Fibroblast of lung (primary cell): ENCODE data around the gene GFY. TPM values are rescaled to one million over a fixed set of nuclear protein-coding genes. Genes with fewer than 3 reads are reported as not detected.

Experiments used
- DNase-seq, 2 donors: peaks; one replicate each; pipeline versions ENCODE4 v3.0.0 to v3.0.0-alpha.2; 2010; ENCODE audit warnings: low read depth in 2 of 2
- H2AFZ ChIP-seq: 2 replicates; pipeline ENCODE4 v1.5.1; 2012; ENCODE audit warnings: low read length, control low read depth, inconsistent platforms
- H3K27ac ChIP-seq: 2 replicates; pipeline ENCODE4 v1.5.1; 2011; ENCODE audit warnings: low read length, control low read depth; ENCODE audit not compliant: insufficient read depth
- H3K27me3 ChIP-seq: 2 replicates; pipeline ENCODE4 v1.5.1; 2011; ENCODE audit warnings: mild to moderate bottlenecking, low read length; ENCODE audit not compliant: control insufficient read depth, insufficient read depth
- H3K36me3 ChIP-seq: 2 replicates; pipeline ENCODE4 v1.5.1; 2011; ENCODE audit warnings: low read length; ENCODE audit not compliant: control insufficient read depth, insufficient read depth
- H3K4me1 ChIP-seq: 2 replicates; pipeline ENCODE4 v1.5.1; 2011; ENCODE audit warnings: low read length; ENCODE audit not compliant: control insufficient read depth, insufficient read depth; ENCODE audit errors: extremely low read depth
- H3K4me2 ChIP-seq: 2 replicates; pipeline ENCODE4 v1.5.1; 2011; ENCODE audit warnings: low read length, control low read depth; ENCODE audit not compliant: insufficient read depth; ENCODE audit errors: extremely low read depth
- H3K4me3 ChIP-seq, 4 experiments: fragments of 200-600 bp in 1 of 4; sonication (generic) in 1 of 4; replicated peaks in 1 of 4; 2 replicates each; pipeline ENCODE4 v1.5.1; 2011 to 2016; ENCODE audit warnings: low read length in 4 of 4, low read depth in 3 of 4, mild to moderate bottlenecking in 3 of 4, control low read depth in 2 of 4, inconsistent platforms in 1 of 4, mixed read lengths in 1 of 4; ENCODE audit not compliant: insufficient read depth in 1 of 4; ENCODE audit errors: control extremely low read depth in 1 of 4
- H3K79me2 ChIP-seq: 2 replicates; pipeline ENCODE4 v1.5.1; 2012; ENCODE audit warnings: mild to moderate bottlenecking, low read length, inconsistent platforms; ENCODE audit not compliant: control insufficient read depth, insufficient read depth
- H3K9ac ChIP-seq: 2 replicates; pipeline ENCODE4 v1.5.1; 2011; ENCODE audit warnings: mild to moderate bottlenecking, low read length, control low read depth; ENCODE audit not compliant: insufficient read depth
- H3K9me3 ChIP-seq: 2 replicates; pipeline ENCODE4 v1.5.1; 2012; ENCODE audit warnings: low read depth, low read length; ENCODE audit not compliant: control insufficient read depth, insufficient read depth
- H4K20me1 ChIP-seq: 2 replicates; pipeline ENCODE4 v1.5.1; 2011; ENCODE audit warnings: low read length; ENCODE audit not compliant: control insufficient read depth, insufficient read depth; ENCODE audit errors: extremely low read depth
- CTCF ChIP-seq, 2 donors: IDR thresholded peaks in 1 of 2; conservative IDR thresholded peaks in 1 of 2; 1 replicate in 1 of 2; 2 replicates in 1 of 2; pipeline ENCODE4 v1.5.1; 2011 to 2012; ENCODE audit warnings: low read length in 2 of 2, control low read depth in 1 of 2, inconsistent platforms in 1 of 2, low read depth in 1 of 2, mild to moderate bottlenecking in 1 of 2
- EZH2 ChIP-seq: IDR thresholded peaks from 2 replicates; pipeline ENCODE4 v1.5.1; 2012; ENCODE audit warnings: low read length, control low read depth, mild to moderate bottlenecking; ENCODE audit errors: missing control alignments
- polyA plus RNA-seq, 2 donors: library from polyadenylated mRNA; depleted of rRNA in 1 of 2; stranded (reverse) in 1 of 2; unstranded in 1 of 2; fragments of >200 nt; gene quantifications; 2 replicates each; pipeline ENCODE4 v1.2.1, GENCODE V29; 2011 to 2012; ENCODE audit warnings: missing spikeins in 1 of 2
- total RNA-seq: library from RNA; depleted of rRNA; stranded (reverse); fragments of >200 nt; gene quantifications from 2 replicates; pipeline ENCODE4 v1.2.1, GENCODE V29; 2014

The GFY gene
- total and polyA plus RNA-seq, 2 donors (not counting 1 experiment from before 2014, with no cell fraction given), result not detected

GRCh38 chr19:49421039-49421877, 3.9 kb upstream of the GFY start:
- no peak overlapping the region for H3K4me3 ChIP-seq
- H3K9ac ChIP-seq, result no peak overlapping the region
- H4K20me1 ChIP-seq, result no peaks in the 10 kb centered on the region
- no peak overlapping the region for H3K27ac ChIP-seq
- TF ChIP-seq EZH2 (peak; percentile 72), CTCF (conservative IDR thresholded peaks at IDR 0.05 in 1 of 2, IDR thresholded peaks at IDR 0.05 in 1 of 2; ENCODE audit: low read depth in 1 of 2, low read length in 2 of 2) (no peak)
- H3K4me1 ChIP-seq, result no peaks in the 10 kb centered on the region
- peaks cover 75% of the 10 kb centered on the region for H3K27me3 ChIP-seq
- H2AFZ ChIP-seq, result no peak overlapping the region
- H3K79me2 ChIP-seq, result no peaks in the 10 kb centered on the region
- DNase-seq, result peak; percentile 20 to 44
- no peaks in the 10 kb centered on the region for H3K36me3 ChIP-seq
- H3K9me3 ChIP-seq, result no peaks in the 10 kb centered on the region
- no peak overlapping the region for H3K4me2 ChIP-seq

- Histone ChIP-seq H3K9ac (no peak overlapping the region), H3K79me2 (no peaks in the 10 kb centered on the region), H3K4me3 (no peak overlapping the region), H3K4me1 (no peaks in the 10 kb centered on the region), H3K36me3 (no peaks in the 10 kb centered on the region), H4K20me1 (no peaks in the 10 kb centered on the region), H3K4me2 (no peak overlapping the region), H3K27me3 (peaks cover 79% of the 10 kb centered on the region), H3K9me3 (no peaks in the 10 kb centered on the region), H2AFZ (no peak overlapping the region), H3K27ac (no peak overlapping the region)
- no peak for TF ChIP-seq CTCF (conservative IDR thresholded peaks at IDR 0.05 in 1 of 2, IDR thresholded peaks at IDR 0.05 in 1 of 2; ENCODE audit: low read depth in 1 of 2, low read length in 2 of 2)
- DNase-seq, result no peak
Observed at GRCh38 chr19:49421878-49422202, 3.3 kb upstream of the GFY start.

- peak; percentile 20 to 30 for DNase-seq
Observed at GRCh38 chr19:49422407-49423070, 2.6 kb upstream of the GFY start.

More at GRCh38 chr19:49422407-49423070, 2.6 kb upstream of the GFY start:
- H3K79me2 ChIP-seq, result no peaks in the 10 kb centered on the region
- H4K20me1 ChIP-seq, result no peaks in the 10 kb centered on the region
- no peak overlapping the region for H3K4me3 ChIP-seq
- H3K9me3 ChIP-seq, result no peaks in the 10 kb centered on the region
- H2AFZ ChIP-seq, result no peak overlapping the region
- H3K4me1 ChIP-seq, result no peaks in the 10 kb centered on the region
- H3K9ac ChIP-seq, result no peak overlapping the region
- peaks cover 84% of the 10 kb centered on the region for H3K27me3 ChIP-seq
- peak; percentile 94 for TF ChIP-seq EZH2
- TF ChIP-seq CTCF (conservative IDR thresholded peaks at IDR 0.05 in 1 of 2, IDR thresholded peaks at IDR 0.05 in 1 of 2; ENCODE audit: low read depth in 1 of 2, low read length in 2 of 2), result no peak
- H3K36me3 ChIP-seq, result no peaks in the 10 kb centered on the region
- no peak overlapping the region for H3K4me2 ChIP-seq
- H3K27ac ChIP-seq, result no peak overlapping the region
